Loucy (cell line): ENCODE results near the gene ADGRL3.
"Not testable (repeated sequence)": the region's sequence is repeated elsewhere in the genome, so short reads cannot be mapped to it uniquely, and the experiment has no call there.

Experiments used
- H2AFZ ChIP-seq: fragments of 200-600 bp; sonication (generic); 2 replicates; pipeline ENCODE4 v1.6.0; 2016; ENCODE audit warnings: antibody characterized with exemption, mild to moderate bottlenecking, low read length, moderate library complexity
- H3F3A ChIP-seq: fragments of 200-600 bp; 2 replicates; pipeline ENCODE4 v1.6.0; 2016; ENCODE audit warnings: antibody characterized with exemption, low read depth, mild to moderate bottlenecking
- H3K27me3 ChIP-seq: fragments of 200-600 bp; sonication (generic); 2 replicates; pipeline ENCODE4 v1.6.1; 2014; ENCODE audit warnings: low read length, mild to moderate bottlenecking; ENCODE audit not compliant: insufficient read depth, poor library complexity, severe bottlenecking
- H3K36me3 ChIP-seq: fragments of 200-600 bp; sonication (generic); 2 replicates; pipeline ENCODE4 v1.6.1; 2016; ENCODE audit warnings: low read length; ENCODE audit not compliant: insufficient read depth
- H3K4me1 ChIP-seq: fragments of 200-600 bp; sonication (generic); 2 replicates; pipeline ENCODE4 v1.5.1; 2014; ENCODE audit warnings: low read length, mild to moderate bottlenecking; ENCODE audit not compliant: insufficient read depth, poor library complexity, severe bottlenecking
- H3K4me2 ChIP-seq: fragments of 200-600 bp; sonication (generic); 2 replicates; pipeline ENCODE4 v1.6.0; 2014; ENCODE audit warnings: antibody characterized with exemption, low read length, low read depth, mild to moderate bottlenecking; ENCODE audit not compliant: poor library complexity, severe bottlenecking
- H3K4me3 ChIP-seq: fragments of 200-600 bp; sonication (generic); 2 replicates; pipeline ENCODE4 v1.5.1; 2014; ENCODE audit warnings: low read length, mild to moderate bottlenecking, mixed read lengths; ENCODE audit not compliant: poor library complexity, severe bottlenecking
- H3K79me2 ChIP-seq: fragments of 200-600 bp; sonication (generic); 2 replicates; pipeline ENCODE4 v1.6.1; 2014; ENCODE audit warnings: low read length; ENCODE audit not compliant: insufficient read depth
- H3K9ac ChIP-seq: fragments of 200-600 bp; sonication (generic); 2 replicates; pipeline ENCODE4 v1.6.0; 2014; ENCODE audit warnings: mild to moderate bottlenecking, low read depth, low read length, moderate library complexity; ENCODE audit not compliant: poor library complexity, severe bottlenecking
- H3K9me2 ChIP-seq: fragments of 200-600 bp; sonication (generic); replicated peaks from 2 replicates; pipeline ENCODE4 v1.6.1; 2016; ENCODE audit warnings: low read depth, low read length, mixed read lengths
- H3K9me3 ChIP-seq: fragments of 200-600 bp; sonication (generic); 2 replicates; pipeline ENCODE4 v1.6.1; 2014; ENCODE audit warnings: mild to moderate bottlenecking, antibody characterized with exemption, low read length, low read depth; ENCODE audit not compliant: insufficient read depth
- H4K20me1 ChIP-seq: fragments of 200-600 bp; sonication (generic); 2 replicates; pipeline ENCODE4 v1.6.0; 2014; ENCODE audit warnings: antibody characterized with exemption, low read length, mild to moderate bottlenecking; ENCODE audit not compliant: insufficient read depth, poor library complexity, severe bottlenecking
- EZH2phosphoT487 ChIP-seq: fragments of 200-600 bp; IDR thresholded peaks from 2 replicates; pipeline ENCODE4 v1.6.1; 2018; ENCODE audit warnings: antibody characterized with exemption, mild to moderate bottlenecking, moderate library complexity, borderline replicate concordance
- TF ChIP-seq, protein P1 (sequence below): fragments of 200-600 bp; sonication (generic); conservative IDR thresholded peaks from 2 replicates; pipeline ENCODE4 v1.5.1; 2014; ENCODE audit warnings: mild to moderate bottlenecking, antibody characterized with exemption, low read length

The ADGRL3 gene

DNA sequence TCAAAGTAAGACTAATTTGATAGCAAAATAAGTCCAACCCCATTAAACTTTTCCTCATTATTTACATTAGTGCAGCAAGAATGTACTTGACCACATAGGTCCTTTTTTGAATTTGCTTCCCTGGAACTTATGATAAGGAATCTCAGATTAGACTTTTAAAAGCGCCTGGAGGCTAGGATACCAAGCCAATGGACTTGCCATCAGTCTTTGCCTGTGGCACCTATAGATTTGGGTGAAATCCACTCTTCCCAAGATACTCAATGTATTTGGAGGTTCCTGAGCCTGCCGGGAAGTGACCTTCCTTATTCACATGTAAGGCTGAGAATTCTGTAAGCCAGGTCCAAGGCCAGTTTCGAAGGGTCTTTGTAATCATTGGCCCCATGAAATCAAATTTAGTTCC, 553.6 kb downstream of the ADGRL3 start:
- TF ChIP-seq EZH2phosphoT487: no peak
- TF ChIP-seq, protein P1, sequence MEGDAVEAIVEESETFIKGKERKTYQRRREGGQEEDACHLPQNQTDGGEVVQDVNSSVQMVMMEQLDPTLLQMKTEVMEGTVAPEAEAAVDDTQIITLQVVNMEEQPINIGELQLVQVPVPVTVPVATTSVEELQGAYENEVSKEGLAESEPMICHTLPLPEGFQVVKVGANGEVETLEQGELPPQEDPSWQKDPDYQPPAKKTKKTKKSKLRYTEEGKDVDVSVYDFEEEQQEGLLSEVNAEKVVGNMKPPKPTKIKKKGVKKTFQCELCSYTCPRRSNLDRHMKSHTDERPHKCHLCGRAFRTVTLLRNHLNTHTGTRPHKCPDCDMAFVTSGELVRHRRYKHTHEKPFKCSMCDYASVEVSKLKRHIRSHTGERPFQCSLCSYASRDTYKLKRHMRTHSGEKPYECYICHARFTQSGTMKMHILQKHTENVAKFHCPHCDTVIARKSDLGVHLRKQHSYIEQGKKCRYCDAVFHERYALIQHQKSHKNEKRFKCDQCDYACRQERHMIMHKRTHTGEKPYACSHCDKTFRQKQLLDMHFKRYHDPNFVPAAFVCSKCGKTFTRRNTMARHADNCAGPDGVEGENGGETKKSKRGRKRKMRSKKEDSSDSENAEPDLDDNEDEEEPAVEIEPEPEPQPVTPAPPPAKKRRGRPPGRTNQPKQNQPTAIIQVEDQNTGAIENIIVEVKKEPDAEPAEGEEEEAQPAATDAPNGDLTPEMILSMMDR: no peak
- no peaks in the 10 kb centered on the region for H3K79me2 ChIP-seq
- no peaks in the 10 kb centered on the region for H4K20me1 ChIP-seq
- no peak overlapping the region for H3K9ac ChIP-seq
- no peak overlapping the region for H3K4me3 ChIP-seq
- no peak overlapping the region for H3K4me2 ChIP-seq
- H3K9me3 ChIP-seq: no peaks in the 10 kb centered on the region
- H3K9me2 ChIP-seq: no peaks in the 10 kb centered on the region
- no peaks in the 10 kb centered on the region for H3K4me1 ChIP-seq
- H2AFZ ChIP-seq: no peak overlapping the region
- no peaks in the 10 kb centered on the region for H3F3A ChIP-seq
- H3K27me3 ChIP-seq: no peaks in the 10 kb centered on the region
- H3K36me3 ChIP-seq: no peaks in the 10 kb centered on the region

DNA sequence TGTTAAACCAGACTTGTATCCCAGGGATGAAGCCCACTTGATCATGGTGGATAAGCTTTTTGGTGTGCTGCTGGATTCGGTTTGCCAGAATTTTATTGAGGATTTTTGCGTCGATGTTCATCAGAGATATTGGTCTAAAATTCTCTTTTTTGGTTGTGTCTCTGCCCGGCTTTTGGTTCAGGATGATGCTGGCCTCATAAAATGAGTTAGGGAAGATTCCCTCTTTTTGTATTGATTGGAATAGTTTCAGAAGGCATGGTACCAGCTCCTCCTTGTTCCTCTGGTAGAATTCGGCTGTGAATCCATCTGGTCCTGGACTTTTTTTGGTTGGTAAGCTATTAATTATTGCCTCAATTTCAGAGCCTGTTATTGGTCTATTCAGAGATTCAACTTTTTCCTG, 556.8 kb downstream of the ADGRL3 start:
- H3K4me2 ChIP-seq, H3K9me3 ChIP-seq, H3K36me3 ChIP-seq, H3K4me3 ChIP-seq, H2AFZ ChIP-seq, H3F3A ChIP-seq, H3K79me2 ChIP-seq, H3K4me1 ChIP-seq, H3K9me2 ChIP-seq, H3K9ac ChIP-seq, H4K20me1 ChIP-seq, H3K27me3 ChIP-seq: not testable (repeated sequence)

DNA sequence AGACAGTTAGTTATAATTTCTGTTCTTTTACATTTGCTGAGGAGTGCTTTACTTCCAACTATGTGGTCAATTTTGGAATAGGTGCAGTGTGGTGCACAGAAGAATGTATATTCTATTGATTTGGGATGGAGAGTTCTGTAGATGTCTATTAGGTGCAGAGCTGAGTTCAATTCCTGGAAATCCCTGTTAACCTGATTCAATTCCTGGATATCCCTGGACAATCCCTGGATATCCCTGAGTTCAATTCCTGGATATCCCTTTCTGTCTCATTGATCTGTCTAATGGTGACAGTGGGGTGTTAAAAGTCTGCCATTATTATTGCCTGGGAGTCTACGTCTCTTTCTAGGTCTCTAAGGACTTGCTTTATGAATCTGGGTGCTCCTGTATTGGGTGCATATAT, 557.9 kb downstream of the ADGRL3 start:
- H3K4me1 ChIP-seq, H3K79me2 ChIP-seq, H3F3A ChIP-seq, H3K9me2 ChIP-seq, H3K4me3 ChIP-seq, H3K4me2 ChIP-seq, H3K9ac ChIP-seq, H2AFZ ChIP-seq, H3K36me3 ChIP-seq, H3K27me3 ChIP-seq, H4K20me1 ChIP-seq, H3K9me3 ChIP-seq: not testable (repeated sequence)

DNA sequence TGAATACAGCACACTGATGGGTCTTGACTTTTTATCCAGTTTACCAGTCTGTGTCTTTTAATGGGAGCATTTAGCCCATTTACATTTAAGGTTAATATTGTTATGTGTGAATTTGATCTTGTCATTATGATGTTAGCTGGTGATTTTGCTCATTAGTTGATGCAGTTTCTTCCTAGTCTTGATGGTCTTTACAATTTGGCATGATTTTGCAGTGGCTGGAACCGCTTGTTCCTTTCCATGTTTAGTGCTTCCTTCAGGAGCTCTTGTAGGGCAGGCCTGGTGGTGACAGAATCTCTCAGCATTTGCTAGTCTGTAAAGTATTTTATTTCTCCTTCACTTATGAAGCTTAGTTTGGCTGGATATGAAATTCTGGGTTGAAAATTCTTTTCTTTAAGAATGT, 558.5 kb downstream of the ADGRL3 start:
- H3K9me3 ChIP-seq, H3K9me2 ChIP-seq: not testable (repeated sequence)

DNA sequence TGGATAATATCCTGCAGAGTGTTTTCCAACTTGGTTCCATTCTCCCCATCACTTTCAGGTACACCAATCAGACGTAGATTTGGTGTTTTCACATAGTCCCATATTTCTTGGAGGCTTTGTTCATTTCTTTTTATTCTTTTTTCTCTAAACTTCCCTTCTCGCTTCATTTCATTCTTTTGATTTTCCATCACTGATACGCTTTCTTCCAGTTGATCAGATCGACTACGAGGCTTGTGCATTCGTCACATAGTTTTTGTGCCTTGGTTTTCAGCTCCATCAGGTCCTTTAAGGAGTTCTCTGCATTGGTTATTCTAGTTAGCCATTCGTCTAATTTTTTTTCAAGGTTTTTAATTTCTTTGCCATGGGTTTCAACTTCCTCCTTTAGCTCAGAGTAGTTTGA, 559.1 kb downstream of the ADGRL3 start:
- H3K4me3 ChIP-seq, H3K36me3 ChIP-seq, H2AFZ ChIP-seq, H3F3A ChIP-seq, H3K79me2 ChIP-seq, H3K9me2 ChIP-seq, H3K9me3 ChIP-seq, H3K4me1 ChIP-seq, H3K9ac ChIP-seq, H4K20me1 ChIP-seq, H3K4me2 ChIP-seq, H3K27me3 ChIP-seq: not testable (repeated sequence)

More for the DNA sequence above, 558.5 kb downstream of the ADGRL3 start:
- not testable (repeated sequence) for H3K4me2 ChIP-seq, H3K36me3 ChIP-seq, H3K9ac ChIP-seq, H3K4me3 ChIP-seq, H3K4me1 ChIP-seq, H2AFZ ChIP-seq, H3K79me2 ChIP-seq, H3K27me3 ChIP-seq, H4K20me1 ChIP-seq, H3F3A ChIP-seq

DNA sequence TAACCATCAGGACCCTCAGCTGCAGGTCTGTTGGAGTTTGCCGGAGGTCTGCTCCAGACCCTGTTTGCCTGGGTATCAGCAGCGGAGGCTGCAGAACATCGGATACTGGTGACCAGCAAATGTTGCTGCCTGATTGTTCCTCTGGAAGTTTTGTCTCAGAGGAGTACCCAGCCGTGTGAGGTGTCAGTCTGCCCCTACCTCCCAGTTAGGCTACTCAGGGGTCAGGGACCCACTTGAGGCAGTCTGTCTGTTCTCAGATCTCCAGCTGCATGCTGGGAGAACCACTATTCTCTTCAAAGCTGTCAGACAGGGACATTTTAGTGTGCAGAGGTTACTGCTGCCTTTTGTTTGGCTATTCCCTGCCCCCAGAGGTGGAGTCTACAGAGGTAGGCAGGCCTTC, 559.8 kb downstream of the ADGRL3 start:
- not testable (repeated sequence) for H3K9ac ChIP-seq, H3K9me3 ChIP-seq, H3F3A ChIP-seq, H3K4me3 ChIP-seq, H3K79me2 ChIP-seq, H3K4me1 ChIP-seq, H3K4me2 ChIP-seq, H3K36me3 ChIP-seq, H4K20me1 ChIP-seq, H3K27me3 ChIP-seq, H2AFZ ChIP-seq, H3K9me2 ChIP-seq
